Body of pancreas (tissue), 4 donors: ENCODE results near the gene TPCN2.

ENCODE experiments used
- POLR2A ChIP-seq, 3 donors: fragments of 450-650 bp; IDR thresholded peaks; one replicate each; pipeline ENCODE4 v1.6.1; 2016; ENCODE audit warnings: antibody characterized with exemption in 3 of 3, mild to moderate bottlenecking in 2 of 3
- TF ChIP-seq, protein P1 (sequence below), 7 experiments: fragments of 450-650 bp in 4 of 7; fragments of 200-600 bp in 3 of 7; sonication (generic) in 3 of 7; IDR thresholded peaks; one replicate each; pipeline ENCODE4 v1.5.1; 2016 to 2019; ENCODE audit warnings: antibody characterized with exemption in 7 of 7

- TF ChIP-seq, protein P1, sequence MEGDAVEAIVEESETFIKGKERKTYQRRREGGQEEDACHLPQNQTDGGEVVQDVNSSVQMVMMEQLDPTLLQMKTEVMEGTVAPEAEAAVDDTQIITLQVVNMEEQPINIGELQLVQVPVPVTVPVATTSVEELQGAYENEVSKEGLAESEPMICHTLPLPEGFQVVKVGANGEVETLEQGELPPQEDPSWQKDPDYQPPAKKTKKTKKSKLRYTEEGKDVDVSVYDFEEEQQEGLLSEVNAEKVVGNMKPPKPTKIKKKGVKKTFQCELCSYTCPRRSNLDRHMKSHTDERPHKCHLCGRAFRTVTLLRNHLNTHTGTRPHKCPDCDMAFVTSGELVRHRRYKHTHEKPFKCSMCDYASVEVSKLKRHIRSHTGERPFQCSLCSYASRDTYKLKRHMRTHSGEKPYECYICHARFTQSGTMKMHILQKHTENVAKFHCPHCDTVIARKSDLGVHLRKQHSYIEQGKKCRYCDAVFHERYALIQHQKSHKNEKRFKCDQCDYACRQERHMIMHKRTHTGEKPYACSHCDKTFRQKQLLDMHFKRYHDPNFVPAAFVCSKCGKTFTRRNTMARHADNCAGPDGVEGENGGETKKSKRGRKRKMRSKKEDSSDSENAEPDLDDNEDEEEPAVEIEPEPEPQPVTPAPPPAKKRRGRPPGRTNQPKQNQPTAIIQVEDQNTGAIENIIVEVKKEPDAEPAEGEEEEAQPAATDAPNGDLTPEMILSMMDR (IDR thresholded peaks at IDR 0.05) = no peak
- no peak for TF ChIP-seq POLR2A (IDR thresholded peaks at IDR 0.05)
Observed at GRCh38 chr11:69012092-69013008, 36.4 kb upstream of the TPCN2 start.
